KG1 (cell line): ENCODE measurements around the gene SERTAD1.
A peak's percentile ranks its signal among the peaks of the same experiment; 100 is the strongest.
"Not testable (repeated sequence)": the region's sequence is repeated elsewhere in the genome, so short reads cannot be mapped to it uniquely, and the experiment has no call there.

Source experiments
- DNase-seq: peaks from one replicate; lab custom pipeline; 2025; lab: John Stamatoyannopoulos, UW

The SERTAD1 gene

DNA sequence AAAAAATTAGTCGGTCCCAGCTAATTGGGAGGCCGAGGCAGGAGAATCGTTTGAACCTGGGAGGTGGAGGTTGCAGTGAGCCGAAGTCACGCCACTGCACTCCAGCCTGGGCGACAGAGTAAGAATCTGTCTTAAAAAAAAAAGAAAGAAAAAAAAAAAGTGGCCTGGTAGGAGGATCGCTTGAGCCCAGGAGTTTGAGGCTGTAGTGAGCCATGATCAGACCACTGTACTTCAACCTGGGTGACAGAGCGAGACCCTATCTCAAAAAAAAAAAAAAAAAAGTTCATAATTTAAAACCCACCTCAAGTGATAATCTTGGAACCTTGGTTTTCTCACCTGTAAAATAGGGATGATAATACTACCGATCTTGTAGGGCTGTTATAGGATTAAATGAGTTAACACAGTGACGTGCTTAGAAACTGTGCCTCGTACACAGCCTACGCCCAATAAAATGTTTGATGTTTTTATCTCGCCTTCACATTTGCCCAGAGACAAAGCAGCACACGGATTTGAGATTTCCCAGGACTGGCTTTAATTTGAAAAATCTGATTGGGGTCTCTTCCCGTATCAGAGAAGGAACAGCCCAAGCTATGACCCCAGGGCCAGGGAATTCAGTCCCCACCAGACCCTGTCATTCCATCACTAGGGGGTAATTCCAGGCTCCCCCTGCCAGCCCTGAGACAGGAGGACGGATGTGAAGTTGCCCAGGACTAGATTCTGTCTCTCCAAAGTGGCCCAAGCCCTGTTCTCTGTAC lies 3.6 kb downstream of the SERTAD1 start:
- DNase-seq: no peak

DNA sequence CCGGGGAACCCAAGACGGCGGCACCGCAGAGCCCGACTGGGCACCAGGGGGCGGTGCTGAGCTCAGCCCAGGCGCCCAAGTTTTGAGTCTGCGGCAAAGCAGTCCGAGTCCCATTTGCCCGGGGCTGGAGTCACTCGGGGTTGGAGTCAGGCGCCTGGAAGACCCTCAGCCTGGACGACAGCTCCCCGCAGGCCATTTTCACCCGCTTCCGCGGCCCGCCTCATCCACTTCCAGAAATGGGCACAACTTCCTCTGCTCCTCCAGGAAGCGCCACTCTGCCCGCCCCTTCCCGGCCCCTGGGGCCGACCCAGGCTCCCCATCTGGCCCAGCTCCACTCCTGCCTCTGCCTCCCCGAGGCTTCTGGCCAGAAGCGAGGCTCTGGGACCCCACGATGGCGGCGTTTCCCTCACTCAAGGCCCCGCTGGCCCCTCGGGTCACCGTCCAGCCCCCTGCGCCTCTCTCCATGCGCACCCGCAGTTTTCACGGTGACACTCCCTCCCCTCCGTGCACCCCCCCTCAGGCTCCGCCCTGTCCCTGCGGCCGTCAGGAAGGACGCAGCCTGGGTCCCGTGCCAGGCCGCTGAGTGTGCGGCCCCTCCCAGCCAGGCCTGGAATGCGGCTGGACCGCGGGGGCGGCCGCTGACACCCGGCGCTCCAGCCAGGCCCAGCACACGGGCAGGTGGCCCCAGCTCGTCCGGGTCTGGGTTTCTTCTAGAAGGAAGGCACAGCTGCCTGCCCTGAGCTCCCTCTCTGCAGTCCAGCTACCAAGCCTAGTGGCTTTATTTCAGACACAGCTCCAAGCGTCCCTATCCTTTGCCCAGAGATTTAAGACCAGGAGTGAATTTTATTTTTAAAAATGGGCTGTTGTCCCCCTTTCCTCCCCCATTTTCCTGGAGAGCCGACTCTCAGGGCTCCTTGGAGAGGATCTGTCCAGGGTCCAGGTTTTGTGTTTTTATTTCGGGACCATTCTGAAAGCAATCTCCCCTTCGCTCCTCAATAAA lies 4.7 kb downstream of the SERTAD1 start:
- peak; percentile 67 for DNase-seq

- no peak for DNase-seq
Measured at GRCh38 chr19:40420451-40420765, 5.4 kb downstream of the SERTAD1 start.

DNA sequence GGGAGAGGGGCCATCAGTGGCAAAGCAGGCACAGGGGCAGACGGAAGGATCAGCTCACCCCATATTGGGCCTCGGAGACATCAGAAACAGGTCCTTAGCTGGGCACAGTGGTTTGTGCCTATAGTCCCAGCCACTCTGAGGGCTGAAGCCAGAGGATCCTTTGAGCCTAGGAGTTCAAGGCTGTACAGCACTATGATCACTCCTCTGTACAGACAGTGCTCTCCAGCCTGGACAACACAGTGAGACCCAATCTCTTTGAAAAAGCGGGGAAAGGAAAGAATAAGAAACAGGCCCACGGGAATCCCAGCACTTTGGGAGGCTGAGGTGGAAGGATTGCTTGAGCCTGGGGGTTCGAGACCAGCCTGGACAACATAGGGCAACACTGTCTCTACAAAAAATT lies 6.0 kb downstream of the SERTAD1 start:
- no peak for DNase-seq

- no peak for DNase-seq
Measured at GRCh38 chr19:40419066-40419612, 6.7 kb downstream of the SERTAD1 start.

DNA sequence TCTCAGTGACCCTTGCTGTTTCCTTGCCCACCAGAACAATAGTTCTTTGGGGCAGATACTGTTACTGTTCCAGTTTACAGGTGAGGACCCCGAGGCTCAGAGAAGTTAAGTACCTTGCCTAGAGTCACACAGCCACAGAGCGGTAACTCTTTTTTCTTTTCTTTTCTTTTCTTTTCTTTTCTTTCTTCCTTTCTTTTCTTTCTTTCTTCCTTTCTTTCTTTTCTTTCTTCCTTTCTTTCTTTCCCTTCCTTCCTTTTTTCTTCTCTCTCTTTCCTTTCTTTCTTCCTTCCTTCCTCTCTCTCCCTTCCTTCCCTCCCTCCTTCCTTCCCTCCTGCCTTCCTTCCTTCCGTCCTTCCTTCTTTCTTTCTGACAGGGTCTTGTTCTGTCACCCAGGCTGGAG lies 7.8 kb downstream of the SERTAD1 start:
- DNase-seq: no peak

- DNase-seq: no peak
Measured at GRCh38 chr19:40417643-40417981, 8.2 kb downstream of the SERTAD1 start.

- DNase-seq: peak; percentile 54
Measured at GRCh38 chr19:40416918-40417642, 8.7 kb downstream of the SERTAD1 start.

- no peak for DNase-seq
Measured at GRCh38 chr19:40415768-40416167, 10.0 kb downstream of the SERTAD1 start.

GRCh38 chr19:40414542-40415535 lies 11.0 kb downstream of the SERTAD1 start:
- DNase-seq: no peak

DNA sequence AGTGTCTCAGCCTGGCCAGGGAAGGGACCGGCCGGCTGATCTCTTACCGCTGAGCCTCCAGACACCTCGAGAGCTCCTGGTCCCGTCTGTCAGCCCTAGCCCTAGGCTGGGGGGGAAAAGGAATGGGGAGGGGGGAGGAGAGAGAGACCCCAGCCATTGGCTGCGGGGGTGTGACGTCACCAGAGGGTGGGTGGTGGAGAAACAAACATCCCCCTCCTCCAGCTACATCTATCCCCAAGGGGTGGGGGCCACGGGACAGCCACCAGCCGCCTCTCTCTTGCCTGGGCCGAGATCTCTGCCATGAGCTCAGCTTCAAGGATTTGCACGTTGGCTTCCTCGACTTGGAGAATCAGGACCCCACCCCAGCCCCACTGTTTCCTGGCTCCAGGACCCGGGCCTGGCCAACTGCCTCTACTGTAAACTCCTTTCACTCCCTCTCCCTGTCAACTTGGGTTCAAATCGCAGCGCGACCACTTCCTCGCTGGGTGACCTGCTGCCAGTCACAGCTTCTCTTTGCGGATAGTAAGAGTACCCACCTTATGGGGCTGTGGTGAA lies 12.4 kb downstream of the SERTAD1 start, which contains the start of gene PRX:
TSS of gene PRX (minus strand) at position 88 of the 555 bp plus-strand sequence. CDS start 5,446 bp downstream, outside the sequence.
- no peak for DNase-seq

GRCh38 chr19:40412866-40413265 lies 12.9 kb downstream of the SERTAD1 start:
- DNase-seq: no peak

DNA sequence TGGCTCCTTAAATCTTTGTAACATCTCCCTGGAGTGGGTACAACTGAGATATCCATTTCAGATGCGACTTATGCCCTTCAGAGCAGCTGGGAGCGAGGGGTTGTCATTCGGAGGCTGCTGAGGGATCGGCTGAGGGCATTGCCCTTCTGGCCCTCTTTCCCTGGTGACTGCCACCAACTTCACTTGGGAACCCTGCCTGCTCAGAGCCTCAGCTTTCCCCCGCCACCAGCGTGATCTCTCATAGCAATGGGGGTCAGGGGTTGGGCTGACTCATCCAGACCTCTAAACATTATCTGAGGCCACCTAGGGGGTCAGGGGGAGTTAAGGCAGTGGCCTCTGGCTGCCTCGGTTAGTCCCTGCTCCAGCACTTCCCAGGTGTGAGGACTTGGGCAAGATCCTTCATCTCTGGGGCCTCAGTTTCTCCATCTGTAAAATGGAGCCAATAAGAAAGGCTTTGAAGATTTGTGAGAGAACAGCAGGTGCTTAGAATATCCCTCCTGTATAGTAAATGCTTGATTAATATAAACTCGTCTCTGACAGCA lies 13.8 kb downstream of the SERTAD1 start:
- DNase-seq: no peak

- no peak for DNase-seq
Measured at GRCh38 chr19:40411125-40411842, 14.5 kb downstream of the SERTAD1 start.

- no peak for DNase-seq
Measured at GRCh38 chr19:40410030-40410389, 15.8 kb downstream of the SERTAD1 start.

DNA sequence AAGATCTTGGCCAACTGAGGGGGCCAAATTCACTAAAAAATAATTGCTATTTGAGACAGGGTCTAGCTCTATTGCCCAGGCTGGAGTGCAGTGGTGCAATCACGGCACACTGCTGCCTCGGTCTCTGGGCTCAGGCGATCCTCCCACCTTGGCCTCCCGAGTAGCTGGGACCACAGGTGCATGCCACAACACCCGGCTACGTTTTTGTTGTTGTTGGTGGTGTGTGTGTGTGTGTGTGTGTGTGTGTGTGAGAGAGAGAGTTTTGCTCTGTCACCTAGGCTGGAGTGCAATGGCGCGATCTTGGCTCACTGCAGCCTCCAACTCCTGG lies 17.2 kb downstream of the SERTAD1 start:
- DNase-seq: not testable (repeated sequence)

- DNase-seq: no peak
Measured at GRCh38 chr19:40407714-40408597, 17.8 kb downstream of the SERTAD1 start.

DNA sequence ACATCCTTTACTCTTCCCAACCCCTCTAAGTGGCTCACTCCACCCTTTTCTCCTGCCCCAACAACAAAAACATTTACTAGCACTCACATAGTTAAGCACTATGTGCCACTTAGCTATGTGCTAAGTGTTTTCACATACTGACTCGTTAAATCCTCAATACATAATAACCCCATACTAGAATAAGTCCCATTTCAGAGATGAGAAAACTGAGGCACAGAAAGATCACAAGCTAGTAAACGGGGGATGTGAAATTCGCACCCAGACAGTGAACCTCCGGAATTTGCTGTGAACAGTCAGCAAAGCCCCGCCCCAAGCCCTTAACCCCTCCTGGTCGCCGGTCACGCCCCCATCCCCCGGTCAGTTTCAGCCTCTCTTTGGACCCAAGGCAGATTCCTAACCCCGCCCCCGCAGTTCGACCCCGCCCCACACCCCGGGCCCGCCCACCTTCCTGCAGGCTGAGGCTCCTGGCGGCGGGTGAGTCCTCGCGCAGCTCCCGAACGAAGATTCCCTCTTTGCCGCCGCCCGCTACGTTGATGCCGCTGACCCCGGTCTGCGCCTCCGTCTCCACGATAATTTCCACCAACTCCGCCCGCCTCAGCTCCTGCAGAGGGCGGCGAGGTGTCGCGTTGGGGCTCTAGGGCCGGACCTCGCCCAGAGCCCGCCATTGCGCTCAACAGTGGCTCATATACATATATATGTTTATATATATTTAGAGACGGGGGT lies 22.4 kb downstream of the SERTAD1 start:
- peak; percentile 21 for DNase-seq
